GM20000 (cell line): ENCODE measurements around the gene SH3GL1.
"Not testable (repeated sequence)": the region's sequence is repeated elsewhere in the genome, so short reads cannot be mapped to it uniquely, and the experiment has no call there.

Source experiments
- DNase-seq: peaks from one replicate; pipeline ENCODE4 v3.0.0; 2012; ENCODE audit warnings: low spot score
- TF ChIP-seq, protein P1 (sequence below): IDR thresholded peaks from 2 replicates; pipeline ENCODE4 v1.5.1; 2012; ENCODE audit warnings: mild to moderate bottlenecking, control low read depth; ENCODE audit errors: extremely low read depth, missing control alignments

Gene SH3GL1

DNA sequence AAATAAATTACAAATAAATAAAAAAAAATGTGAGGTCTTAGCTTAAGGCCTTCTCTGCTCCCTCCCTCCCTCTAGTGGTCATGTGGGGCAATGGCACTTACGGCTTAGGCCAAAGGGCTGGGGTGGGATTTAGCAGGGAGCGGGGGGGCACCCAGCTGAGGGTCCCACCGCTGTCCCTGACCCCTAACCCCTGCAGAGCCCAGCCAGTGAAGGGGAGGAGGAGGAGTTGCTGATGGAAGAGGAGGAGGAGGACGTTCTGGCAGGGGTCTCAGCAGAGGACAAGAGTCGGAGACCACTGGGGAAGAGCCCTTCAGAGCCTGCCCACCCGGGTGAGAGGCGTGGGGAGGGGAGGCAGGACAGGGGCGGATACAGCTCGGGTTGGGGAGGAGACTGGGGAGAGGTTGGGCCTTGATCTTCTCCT lies 47.6 kb downstream of the SH3GL1 start:
- TF ChIP-seq, protein P1, sequence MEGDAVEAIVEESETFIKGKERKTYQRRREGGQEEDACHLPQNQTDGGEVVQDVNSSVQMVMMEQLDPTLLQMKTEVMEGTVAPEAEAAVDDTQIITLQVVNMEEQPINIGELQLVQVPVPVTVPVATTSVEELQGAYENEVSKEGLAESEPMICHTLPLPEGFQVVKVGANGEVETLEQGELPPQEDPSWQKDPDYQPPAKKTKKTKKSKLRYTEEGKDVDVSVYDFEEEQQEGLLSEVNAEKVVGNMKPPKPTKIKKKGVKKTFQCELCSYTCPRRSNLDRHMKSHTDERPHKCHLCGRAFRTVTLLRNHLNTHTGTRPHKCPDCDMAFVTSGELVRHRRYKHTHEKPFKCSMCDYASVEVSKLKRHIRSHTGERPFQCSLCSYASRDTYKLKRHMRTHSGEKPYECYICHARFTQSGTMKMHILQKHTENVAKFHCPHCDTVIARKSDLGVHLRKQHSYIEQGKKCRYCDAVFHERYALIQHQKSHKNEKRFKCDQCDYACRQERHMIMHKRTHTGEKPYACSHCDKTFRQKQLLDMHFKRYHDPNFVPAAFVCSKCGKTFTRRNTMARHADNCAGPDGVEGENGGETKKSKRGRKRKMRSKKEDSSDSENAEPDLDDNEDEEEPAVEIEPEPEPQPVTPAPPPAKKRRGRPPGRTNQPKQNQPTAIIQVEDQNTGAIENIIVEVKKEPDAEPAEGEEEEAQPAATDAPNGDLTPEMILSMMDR: peak; percentile 49

DNA sequence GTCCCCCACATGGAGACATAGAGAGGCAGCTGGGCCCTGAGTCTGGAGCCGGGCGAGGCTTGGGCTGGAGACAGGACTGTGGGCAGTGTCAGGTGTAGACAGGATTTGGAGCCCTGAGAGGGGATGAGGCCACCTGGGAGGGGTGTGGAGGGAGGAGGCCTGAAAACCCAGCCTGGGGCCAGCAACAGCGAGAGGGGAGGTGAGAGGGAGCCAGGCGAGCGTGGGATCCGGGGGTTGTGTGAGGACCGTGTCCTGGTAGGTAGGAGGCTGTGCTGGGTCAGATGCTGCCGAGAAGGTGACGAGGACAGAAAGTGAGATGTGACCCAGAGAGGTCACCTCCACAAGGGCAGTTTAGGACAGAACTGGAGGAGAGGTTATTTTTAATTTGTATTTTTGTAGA lies 49.6 kb downstream of the SH3GL1 start:
- no peak for DNase-seq
- TF ChIP-seq, protein P1: no peak

More for the DNA sequence above, 47.6 kb downstream of the SH3GL1 start:
- DNase-seq: peak; percentile 80

- TF ChIP-seq, protein P1: no peak
- DNase-seq: no peak
These were observed 50.2 kb downstream of the SH3GL1 start for GRCh38 chr19:4350111-4350510.

DNA sequence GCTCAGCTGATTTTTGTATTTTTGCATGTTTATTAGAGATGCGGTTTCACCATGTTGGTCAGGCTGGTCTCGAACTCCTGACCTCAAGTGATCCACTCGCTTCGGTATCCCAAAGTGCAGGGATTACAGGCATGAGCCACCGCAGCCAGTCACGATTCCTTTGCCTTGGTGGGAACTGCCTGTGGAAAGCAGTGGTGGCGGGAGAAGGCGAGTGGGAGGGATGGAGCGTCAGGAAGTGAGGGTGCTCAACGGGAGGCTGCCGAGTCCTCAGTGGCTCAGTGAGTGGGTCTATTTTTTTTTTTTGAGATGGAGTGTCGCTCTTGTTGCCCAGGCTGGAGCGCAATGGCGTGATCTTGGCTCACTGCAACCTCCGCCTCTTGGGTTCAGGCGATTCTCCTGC lies 51.1 kb downstream of the SH3GL1 start:
- not testable (repeated sequence) for DNase-seq

DNA sequence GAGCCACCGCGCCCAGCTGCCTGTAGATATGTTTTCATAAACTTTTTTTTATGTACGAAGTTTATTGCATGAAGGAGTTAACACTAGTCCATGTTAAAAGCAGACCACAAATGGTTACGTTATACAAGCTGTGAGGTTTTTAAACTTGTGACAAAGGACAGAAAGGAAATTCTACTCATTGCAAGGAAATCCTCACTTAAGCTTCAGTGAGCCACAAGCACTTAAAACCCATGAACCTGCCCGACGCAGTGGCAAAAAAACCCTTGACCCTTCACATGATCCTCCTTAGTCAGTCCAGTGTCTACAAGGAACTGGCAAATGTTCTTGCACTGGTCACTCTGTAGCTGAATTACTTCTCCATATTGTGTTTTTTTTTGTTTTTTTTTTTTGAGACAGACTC lies 52.8 kb downstream of the SH3GL1 start:
- DNase-seq: no peak
- TF ChIP-seq, protein P1: no peak

DNA sequence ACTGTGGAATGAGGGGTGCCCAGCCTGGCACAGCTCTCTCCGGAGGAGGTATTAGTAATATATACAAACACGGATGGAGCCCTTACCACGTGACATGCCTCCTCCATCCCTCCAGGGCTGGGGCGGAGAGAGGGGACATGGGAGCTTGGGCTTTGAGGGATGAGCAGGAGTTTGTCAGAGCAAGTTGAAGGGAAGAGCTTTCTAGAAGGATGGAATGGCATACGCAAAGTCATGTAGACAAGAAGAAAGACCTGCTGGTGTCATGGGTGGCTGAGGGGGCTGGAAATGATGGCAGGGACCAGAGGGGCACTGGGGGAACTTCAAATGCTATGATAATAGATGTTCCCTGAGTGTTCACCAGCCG lies 54.3 kb downstream of the SH3GL1 start:
- DNase-seq: no peak
- TF ChIP-seq, protein P1: no peak

DNA sequence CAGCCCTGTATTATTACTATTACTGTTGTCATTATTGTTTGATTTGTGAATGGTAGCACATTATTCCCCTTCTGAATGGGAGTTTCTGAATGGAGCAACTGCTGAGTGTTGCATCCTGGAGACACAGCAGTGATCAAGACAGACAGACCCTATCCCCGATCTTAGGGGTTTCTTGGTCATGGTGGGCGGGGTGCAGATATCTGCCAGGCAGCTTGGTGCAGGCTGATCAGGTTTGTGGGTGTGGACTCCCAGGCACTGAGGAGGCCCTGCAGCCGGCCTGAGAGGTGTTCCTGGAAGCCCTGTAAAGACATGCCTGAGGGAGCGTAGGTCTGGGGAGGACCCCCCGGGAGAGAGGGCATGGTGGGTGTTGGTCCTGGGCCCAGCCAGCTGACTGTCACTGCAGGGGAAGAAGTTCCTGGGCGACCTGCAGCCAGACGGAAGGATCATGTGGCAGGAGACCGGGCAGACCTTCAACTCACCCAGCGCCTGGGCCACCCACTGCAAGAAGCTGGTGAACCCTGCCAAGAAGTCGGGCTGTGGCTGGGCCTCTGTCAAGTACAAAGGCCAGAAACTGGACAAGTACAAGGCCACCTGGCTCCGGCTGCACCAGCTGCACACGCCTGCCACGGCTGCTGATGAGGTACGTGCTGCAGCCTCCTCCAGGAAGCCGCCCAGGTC lies 54.9 kb downstream of the SH3GL1 start:
- TF ChIP-seq, protein P1: no peak
- no peak for DNase-seq

GRCh38 chr19:4343370-4344307 lies 56.7 kb downstream of the SH3GL1 start, which contains the start of gene MPND:
MPND (plus strand) TSS chr19:4343562; CDS start chr19:4343594, 32 bp downstream.
- peak; percentile 96 for DNase-seq
- TF ChIP-seq, protein P1: no peak
